ENCODE data around the gene OTULIN. TPM values are rescaled to one million over a fixed set of nuclear protein-coding genes. Genes with fewer than 3 reads are reported as not detected.
A peak's percentile ranks its signal among the peaks of the same experiment; 100 is the strongest.

The OTULIN gene
- total RNA-seq, 2 donors from 2014 or later = 59.4 to 60.2 TPM

GRCh38 chr5:14722923-14723322 lies 58.4 kb downstream of the OTULIN start:
- DNase-seq (ENCODE audit: low spot score in 2 of 2) (no peak), ATAC-seq (no peak)
- H3K27ac Mint-ChIP-seq = peak overlapping the region in 1 of 2 donors; percentile 40
- H3K36me3 Mint-ChIP-seq = peaks cover 0 to 67% of the 10 kb centered on the region in 2 donors
- H3K9me3 Mint-ChIP-seq = no peaks in the 10 kb centered on the region

GRCh38 chr5:14723701-14724132 lies 59.2 kb downstream of the OTULIN start:
- Mint-ChIP-seq H3K36me3 (peaks cover 0 to 67% of the 10 kb centered on the region in 2 donors), H3K9me3 (no peaks in the 10 kb centered on the region), H3K27ac (peak overlapping the region; percentile 40 to 65)
- DNase-seq (ENCODE audit: low spot score in 2 of 2) (peak in 1 of 2 donors; percentile 24), ATAC-seq (peak; percentile 93 to 97)

GRCh38 chr5:14724633-14725032 lies 60.1 kb downstream of the OTULIN start:
- DNase-seq (ENCODE audit: low spot score in 2 of 2) = no peak
- peak overlapping the region in 1 of 2 donors; percentile 23 for H3K27ac Mint-ChIP-seq
- no peaks in the 10 kb centered on the region for H3K9me3 Mint-ChIP-seq
- peaks cover 0 to 63% of the 10 kb centered on the region in 2 donors for H3K36me3 Mint-ChIP-seq
- ATAC-seq = no peak

GRCh38 chr5:14726066-14726838 lies 61.7 kb downstream of the OTULIN start:
- H3K9me3 Mint-ChIP-seq = no peaks in the 10 kb centered on the region
- no peak for DNase-seq (ENCODE audit: low spot score in 2 of 2)
- peaks cover 0 to 51% of the 10 kb centered on the region in 2 donors for H3K36me3 Mint-ChIP-seq
- no peak for ATAC-seq
- peak overlapping the region in 1 of 2 donors; percentile 29 for H3K27ac Mint-ChIP-seq

GRCh38 chr5:14727428-14727865 lies 62.9 kb downstream of the OTULIN start:
- Mint-ChIP-seq H3K36me3 (peaks cover 0 to 43% of the 10 kb centered on the region in 2 donors), H3K27ac (no peak overlapping the region)
- peak; percentile 73 to 85 for DNase-seq (ENCODE audit: low spot score in 2 of 2)

GRCh38 chr5:14727928-14728458 lies 63.5 kb downstream of the OTULIN start:
- Mint-ChIP-seq H3K36me3 (peaks cover 0 to 38% of the 10 kb centered on the region in 2 donors), H3K27ac (no peak overlapping the region), H3K9me3 (no peaks in the 10 kb centered on the region)
- ATAC-seq (no peak), DNase-seq (ENCODE audit: low spot score in 2 of 2) (no peak)

More at GRCh38 chr5:14727428-14727865, 62.9 kb downstream of the OTULIN start:
- ATAC-seq = no peak
- no peaks in the 10 kb centered on the region for H3K9me3 Mint-ChIP-seq

- DNase-seq (ENCODE audit: low spot score in 2 of 2) = no peak
- Mint-ChIP-seq H3K27ac (no peak overlapping the region), H3K36me3 (peaks cover under 1 to 33% of the 10 kb centered on the region in 2 donors), H3K9me3 (no peaks in the 10 kb centered on the region)
- ATAC-seq = no peak
Observed at GRCh38 chr5:14728459-14728938, 64.0 kb downstream of the OTULIN start.

- no peak for DNase-seq (ENCODE audit: low spot score in 2 of 2)
- Mint-ChIP-seq H3K9me3 (no peaks in the 10 kb centered on the region), H3K36me3 (peaks cover 11 to 21% of the 10 kb centered on the region in 2 donors), H3K27ac (peak overlapping the region in 1 of 2 donors; percentile 67)
- no peak for ATAC-seq
Observed at GRCh38 chr5:14729448-14730385, 65.2 kb downstream of the OTULIN start.

GRCh38 chr5:14730466-14730865 lies 65.9 kb downstream of the OTULIN start:
- ATAC-seq = no peak
- no peaks in the 10 kb centered on the region for H3K9me3 Mint-ChIP-seq
- H3K27ac Mint-ChIP-seq = peak overlapping the region in 1 of 2 donors; percentile 67

GRCh38 chr5:14730881-14731280 lies 66.4 kb downstream of the OTULIN start:
- Mint-ChIP-seq H3K27ac (peak overlapping the region; percentile 6 to 38), H3K9me3 (no peaks in the 10 kb centered on the region), H3K36me3 (peaks cover 9 to 11% of the 10 kb centered on the region in 2 donors)
- no peak for DNase-seq (ENCODE audit: low spot score in 2 of 2)
- no peak for ATAC-seq

More at GRCh38 chr5:14730466-14730865, 65.9 kb downstream of the OTULIN start:
- H3K36me3 Mint-ChIP-seq = peaks cover 11 to 13% of the 10 kb centered on the region in 2 donors
- no peak for DNase-seq (ENCODE audit: low spot score in 2 of 2)

- peak overlapping the region; percentile 6 to 50 for H3K27ac Mint-ChIP-seq
- no peaks in the 10 kb centered on the region for H3K9me3 Mint-ChIP-seq
- ATAC-seq (no peak), DNase-seq (ENCODE audit: low spot score in 2 of 2) (no peak)
- H3K36me3 Mint-ChIP-seq = peaks cover 0 to 15% of the 10 kb centered on the region in 2 donors
Observed at GRCh38 chr5:14732991-14733390, 68.5 kb downstream of the OTULIN start.

GRCh38 chr5:14733661-14734060 lies 69.1 kb downstream of the OTULIN start:
- peak overlapping the region; percentile 63 to 66 for H3K27ac Mint-ChIP-seq
- no peak for ATAC-seq
- H3K9me3 Mint-ChIP-seq = no peaks in the 10 kb centered on the region
- H3K36me3 Mint-ChIP-seq = peaks cover 0 to 15% of the 10 kb centered on the region in 2 donors
- no peak for DNase-seq (ENCODE audit: low spot score in 2 of 2)

GRCh38 chr5:14734396-14734795 lies 69.9 kb downstream of the OTULIN start:
- H3K27ac Mint-ChIP-seq = peak overlapping the region; percentile 63 to 72
- no peak for DNase-seq (ENCODE audit: low spot score in 2 of 2)
- peaks cover 0 to 15% of the 10 kb centered on the region in 2 donors for H3K36me3 Mint-ChIP-seq
- no peaks in the 10 kb centered on the region for H3K9me3 Mint-ChIP-seq
- no peak for ATAC-seq

- no peaks in the 10 kb centered on the region for H3K9me3 Mint-ChIP-seq
- peak overlapping the region in 1 of 2 donors; percentile 27 for H3K27ac Mint-ChIP-seq
- peaks cover 0 to 15% of the 10 kb centered on the region in 2 donors for H3K36me3 Mint-ChIP-seq
- DNase-seq (ENCODE audit: low spot score in 2 of 2) = no peak
- ATAC-seq = no peak
Observed at GRCh38 chr5:14735944-14736343, 71.4 kb downstream of the OTULIN start.

- peak overlapping the region; percentile 22 to 27 for H3K27ac Mint-ChIP-seq
- no peak for DNase-seq (ENCODE audit: low spot score in 2 of 2)
- no peak for ATAC-seq
- H3K9me3 Mint-ChIP-seq = no peaks in the 10 kb centered on the region
- peaks cover 12 to 15% of the 10 kb centered on the region in 2 donors for H3K36me3 Mint-ChIP-seq
Observed at GRCh38 chr5:14737291-14737690, 72.8 kb downstream of the OTULIN start.

GRCh38 chr5:14738050-14738449 lies 73.5 kb downstream of the OTULIN start:
- no peaks in the 10 kb centered on the region for H3K9me3 Mint-ChIP-seq
- no peak for ATAC-seq
- peak overlapping the region in 1 of 2 donors; percentile 79 for H3K27ac Mint-ChIP-seq
- peaks cover 15 to 16% of the 10 kb centered on the region in 2 donors for H3K36me3 Mint-ChIP-seq
- no peak for DNase-seq (ENCODE audit: low spot score in 2 of 2)

All from activated naive CD4-positive, alpha-beta T cell treated with anti-CD3 and anti-CD28 coated beads, Interleukin-2, amount 50 U/mL, for 72 hours (primary cell).